SK-N-SH (cell line): ENCODE results near the gene RCAN2.

ENCODE experiments used
- EP300 ChIP-seq, 2 experiments: IDR thresholded peaks; 2 replicates each; pipeline versions ENCODE4 v1.4.0 to v1.6.1; 2012; ENCODE audit warnings: borderline replicate concordance in 1 of 2, low read depth in 1 of 2, low read length in 1 of 2
- EZH2phosphoT487 ChIP-seq: fragments of 200-600 bp; sonication (generic); IDR thresholded peaks from 2 replicates; pipeline ENCODE4 v1.6.1; 2017; ENCODE audit warnings: low read depth, mixed run types, mild to moderate bottlenecking, antibody characterized with exemption, moderate library complexity, borderline replicate concordance
- FOSL2 ChIP-seq: IDR thresholded peaks from 2 replicates; pipeline ENCODE4 v1.4.0; 2012; ENCODE audit warnings: low read depth, mild to moderate bottlenecking, moderate library complexity, borderline replicate concordance
- JUND ChIP-seq: IDR thresholded peaks from 2 replicates; pipeline ENCODE4 v1.4.0; 2012
- POLR2AphosphoS5 ChIP-seq: IDR thresholded peaks from 2 replicates; pipeline ENCODE4 v1.6.1; 2012; ENCODE audit warnings: low read depth, low read length
- SMC3 ChIP-seq: IDR thresholded peaks from 2 replicates; pipeline ENCODE4 v1.6.1; 2012; ENCODE audit warnings: low read depth, low read length, improper control_type of control experiment
- YY1 ChIP-seq: IDR thresholded peaks from 2 replicates; pipeline ENCODE4 v1.4.0; 2012; ENCODE audit warnings: low read depth, mild to moderate bottlenecking
- TF ChIP-seq, protein P1 (sequence below): IDR thresholded peaks from 2 replicates; pipeline ENCODE4 v1.4.0; 2012; ENCODE audit warnings: low read depth, borderline replicate concordance
- TF ChIP-seq, protein P2 (sequence below): fragments of 200-600 bp; sonication (generic); IDR thresholded peaks from 2 replicates; pipeline ENCODE4 v1.6.1; 2017; ENCODE audit warnings: antibody characterized with exemption, mild to moderate bottlenecking, moderate library complexity
- TF ChIP-seq, protein P3 (sequence below): IDR thresholded peaks from 2 replicates; pipeline ENCODE4 v1.4.0; 2012; ENCODE audit warnings: low read depth

GRCh38 chr6:46323312-46323965 lies 167.8 kb downstream of the RCAN2 start:
- TF ChIP-seq POLR2AphosphoS5 = no peak
- TF ChIP-seq EZH2phosphoT487 = no peak
- peak; percentile 18; the same call in 1 of the 2 replicates for TF ChIP-seq JUND
- TF ChIP-seq, protein P1, sequence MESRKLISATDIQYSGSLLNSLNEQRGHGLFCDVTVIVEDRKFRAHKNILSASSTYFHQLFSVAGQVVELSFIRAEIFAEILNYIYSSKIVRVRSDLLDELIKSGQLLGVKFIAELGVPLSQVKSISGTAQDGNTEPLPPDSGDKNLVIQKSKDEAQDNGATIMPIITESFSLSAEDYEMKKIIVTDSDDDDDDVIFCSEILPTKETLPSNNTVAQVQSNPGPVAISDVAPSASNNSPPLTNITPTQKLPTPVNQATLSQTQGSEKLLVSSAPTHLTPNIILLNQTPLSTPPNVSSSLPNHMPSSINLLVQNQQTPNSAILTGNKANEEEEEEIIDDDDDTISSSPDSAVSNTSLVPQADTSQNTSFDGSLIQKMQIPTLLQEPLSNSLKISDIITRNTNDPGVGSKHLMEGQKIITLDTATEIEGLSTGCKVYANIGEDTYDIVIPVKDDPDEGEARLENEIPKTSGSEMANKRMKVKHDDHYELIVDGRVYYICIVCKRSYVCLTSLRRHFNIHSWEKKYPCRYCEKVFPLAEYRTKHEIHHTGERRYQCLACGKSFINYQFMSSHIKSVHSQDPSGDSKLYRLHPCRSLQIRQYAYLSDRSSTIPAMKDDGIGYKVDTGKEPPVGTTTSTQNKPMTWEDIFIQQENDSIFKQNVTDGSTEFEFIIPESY = no peak
- TF ChIP-seq, protein P2, sequence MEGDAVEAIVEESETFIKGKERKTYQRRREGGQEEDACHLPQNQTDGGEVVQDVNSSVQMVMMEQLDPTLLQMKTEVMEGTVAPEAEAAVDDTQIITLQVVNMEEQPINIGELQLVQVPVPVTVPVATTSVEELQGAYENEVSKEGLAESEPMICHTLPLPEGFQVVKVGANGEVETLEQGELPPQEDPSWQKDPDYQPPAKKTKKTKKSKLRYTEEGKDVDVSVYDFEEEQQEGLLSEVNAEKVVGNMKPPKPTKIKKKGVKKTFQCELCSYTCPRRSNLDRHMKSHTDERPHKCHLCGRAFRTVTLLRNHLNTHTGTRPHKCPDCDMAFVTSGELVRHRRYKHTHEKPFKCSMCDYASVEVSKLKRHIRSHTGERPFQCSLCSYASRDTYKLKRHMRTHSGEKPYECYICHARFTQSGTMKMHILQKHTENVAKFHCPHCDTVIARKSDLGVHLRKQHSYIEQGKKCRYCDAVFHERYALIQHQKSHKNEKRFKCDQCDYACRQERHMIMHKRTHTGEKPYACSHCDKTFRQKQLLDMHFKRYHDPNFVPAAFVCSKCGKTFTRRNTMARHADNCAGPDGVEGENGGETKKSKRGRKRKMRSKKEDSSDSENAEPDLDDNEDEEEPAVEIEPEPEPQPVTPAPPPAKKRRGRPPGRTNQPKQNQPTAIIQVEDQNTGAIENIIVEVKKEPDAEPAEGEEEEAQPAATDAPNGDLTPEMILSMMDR = no peak
- peak; percentile 43; the same call in 1 of the 2 replicates for TF ChIP-seq FOSL2
- TF ChIP-seq, protein P3, sequence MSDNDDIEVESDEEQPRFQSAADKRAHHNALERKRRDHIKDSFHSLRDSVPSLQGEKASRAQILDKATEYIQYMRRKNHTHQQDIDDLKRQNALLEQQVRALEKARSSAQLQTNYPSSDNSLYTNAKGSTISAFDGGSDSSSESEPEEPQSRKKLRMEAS = no peak
- TF ChIP-seq YY1 = no peak
- no peak for TF ChIP-seq SMC3
- TF ChIP-seq EP300 (IDR thresholded peaks at IDR 0.05; ENCODE audit: borderline replicate concordance in 1 of 2, low read depth in 1 of 2, low read length in 1 of 2) = no peak
